C4-2B (cell line): ENCODE measurements around the gene ATP11A.

Source experiments
- CTCF ChIP-seq: fragments of 450-650 bp; conservative IDR thresholded peaks from 2 replicates; pipeline ENCODE4 v1.5.1; 2017; ENCODE audit warnings: mild to moderate bottlenecking
- ZFX ChIP-seq: fragments of 450-650 bp; IDR thresholded peaks from 2 replicates; pipeline ENCODE4 v1.6.1; 2017

DNA sequence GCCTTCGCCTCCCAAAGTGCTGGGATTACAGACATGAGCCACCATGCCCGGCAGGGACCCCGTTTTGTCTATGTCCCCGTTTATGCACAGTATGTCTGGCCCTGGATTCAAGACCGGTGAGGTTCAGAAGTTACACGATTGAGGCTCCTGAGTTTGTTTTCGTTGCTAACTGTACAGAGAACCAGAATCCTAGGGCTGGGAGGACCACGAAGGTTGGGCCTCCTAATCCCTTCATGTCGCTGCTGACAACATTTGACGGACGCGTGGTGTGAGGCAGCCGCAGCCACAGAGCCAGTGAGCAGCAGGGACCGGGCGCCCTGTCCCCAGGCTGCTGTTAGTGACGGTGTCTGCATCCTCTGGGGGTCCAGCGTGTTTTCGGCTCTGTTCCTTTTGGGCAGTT lies 91.4 kb downstream of the ATP11A start:
- no peak for TF ChIP-seq CTCF
- TF ChIP-seq ZFX, result no peak
